NT2/D1 (cell line): ENCODE results near the gene HPRT1.
A peak's percentile ranks its signal among the peaks of the same experiment; 100 is the strongest.

Experiments used
- DNase-seq: peaks from one replicate; pipeline ENCODE4 v3.0.0-alpha.2; 2011; ENCODE audit warnings: low read depth, low spot score
- H3K27me3 ChIP-seq: 2 replicates; pipeline ENCODE4 v1.6.0; 2011; ENCODE audit warnings: mild to moderate bottlenecking; ENCODE audit not compliant: insufficient read length, insufficient read depth
- H3K36me3 ChIP-seq: 2 replicates; pipeline ENCODE4 v1.6.1; 2011; ENCODE audit warnings: mild to moderate bottlenecking, low read length, mixed read lengths; ENCODE audit not compliant: insufficient read depth, insufficient read length
- H3K4me1 ChIP-seq: 2 replicates; pipeline ENCODE4 v1.5.1; 2011; ENCODE audit not compliant: insufficient read depth, insufficient read length
- H3K4me3 ChIP-seq: 2 replicates; pipeline ENCODE4 v1.5.1; 2011; ENCODE audit warnings: low read depth; ENCODE audit not compliant: insufficient read length
- H3K9ac ChIP-seq: 2 replicates; pipeline ENCODE4 v1.6.0; 2011; ENCODE audit warnings: low read depth; ENCODE audit not compliant: insufficient read length
- H3K9me3 ChIP-seq: 2 replicates; pipeline ENCODE4 v1.5.1; 2011; ENCODE audit warnings: mild to moderate bottlenecking, low read length; ENCODE audit not compliant: insufficient read depth
- SUZ12 ChIP-seq: IDR thresholded peaks from 2 replicates; pipeline ENCODE4 v1.6.1; 2011; ENCODE audit not compliant: insufficient read length, insufficient read depth; ENCODE audit errors: extremely low read depth
- YY1 ChIP-seq: IDR thresholded peaks from 2 replicates; pipeline ENCODE4 v1.6.1; 2011; ENCODE audit not compliant: insufficient read length, insufficient read depth
- ZNF274 ChIP-seq: IDR thresholded peaks from 2 replicates; pipeline ENCODE4 v1.6.1; 2011; ENCODE audit warnings: mild to moderate bottlenecking, low read depth, low read length

Gene HPRT1

DNA sequence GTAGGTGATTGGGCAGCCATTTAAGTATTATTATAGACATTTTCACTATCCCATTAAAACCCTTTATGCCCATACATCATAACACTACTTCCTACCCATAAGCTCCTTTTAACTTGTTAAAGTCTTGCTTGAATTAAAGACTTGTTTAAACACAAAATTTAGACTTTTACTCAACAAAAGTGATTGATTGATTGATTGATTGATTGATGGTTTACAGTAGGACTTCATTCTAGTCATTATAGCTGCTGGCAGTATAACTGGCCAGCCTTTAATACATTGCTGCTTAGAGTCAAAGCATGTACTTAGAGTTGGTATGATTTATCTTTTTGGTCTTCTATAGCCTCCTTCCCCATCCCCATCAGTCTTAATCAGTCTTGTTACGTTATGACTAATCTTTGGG, 16.3 kb downstream of the HPRT1 start:
- TF ChIP-seq YY1 (no peak), SUZ12 (no peak), ZNF274 (no peak)
- H3K4me3 ChIP-seq = no peak overlapping the region
- H3K4me1 ChIP-seq = no peaks in the 10 kb centered on the region
- peaks cover 8% of the 10 kb centered on the region for H3K36me3 ChIP-seq
- H3K9ac ChIP-seq = no peak overlapping the region
- no peaks in the 10 kb centered on the region for H3K27me3 ChIP-seq
- H3K9me3 ChIP-seq = no peaks in the 10 kb centered on the region
- DNase-seq = no peak

DNA sequence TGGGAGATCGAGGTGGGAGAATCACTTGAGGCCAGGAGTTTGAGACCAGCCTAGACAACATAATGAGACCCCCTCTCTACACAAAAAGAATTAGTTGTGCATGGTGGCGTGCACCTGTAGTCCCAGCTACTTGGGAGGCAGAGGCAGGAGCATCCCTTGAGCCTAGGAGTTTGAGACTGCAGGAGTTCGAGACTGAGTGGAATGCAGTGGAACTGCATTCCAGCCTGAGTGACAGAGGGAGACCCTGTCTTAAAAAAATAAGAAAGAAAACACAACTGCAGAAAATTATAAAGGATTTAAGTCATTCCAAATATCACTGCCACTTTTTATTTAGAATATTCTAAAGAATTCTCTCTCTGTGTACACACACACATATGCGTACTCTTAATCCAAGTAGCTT, 18.4 kb downstream of the HPRT1 start:
- Histone ChIP-seq H3K36me3 (peaks cover 6% of the 10 kb centered on the region), H3K9ac (no peak overlapping the region), H3K4me3 (no peak overlapping the region)

DNA sequence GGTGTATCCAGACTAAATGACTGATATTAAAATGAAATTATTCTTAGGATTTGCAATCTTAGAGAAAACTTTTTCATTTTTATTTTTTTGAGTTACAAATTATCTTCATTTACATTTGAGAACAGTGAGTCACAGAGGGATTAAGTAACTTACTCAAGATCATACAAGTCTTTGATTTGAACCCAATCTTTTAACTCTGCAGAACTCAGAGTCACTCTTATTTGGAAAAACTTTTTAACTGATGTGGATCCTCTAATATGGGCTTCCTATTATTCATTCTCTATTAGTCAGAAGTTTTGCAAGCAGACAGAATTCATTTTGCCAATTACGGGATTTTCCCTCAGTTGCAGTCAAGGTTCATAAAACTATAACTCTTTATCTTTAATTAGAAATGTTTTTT, 20.1 kb downstream of the HPRT1 start:
- Histone ChIP-seq H3K9me3 (no peaks in the 10 kb centered on the region), H3K9ac (no peak overlapping the region), H3K27me3 (no peaks in the 10 kb centered on the region), H3K4me1 (no peaks in the 10 kb centered on the region), H3K4me3 (no peak overlapping the region), H3K36me3 (peaks cover 1% of the 10 kb centered on the region)
- no peak for TF ChIP-seq YY1
- TF ChIP-seq ZNF274 = no peak
- TF ChIP-seq SUZ12 = no peak
- DNase-seq = no peak

More for the DNA sequence above, 18.4 kb downstream of the HPRT1 start:
- Histone ChIP-seq H3K4me1 (no peaks in the 10 kb centered on the region), H3K9me3 (no peaks in the 10 kb centered on the region), H3K27me3 (no peaks in the 10 kb centered on the region)
- no peak for TF ChIP-seq ZNF274
- no peak for TF ChIP-seq SUZ12
- no peak for TF ChIP-seq YY1
- no peak for DNase-seq

DNA sequence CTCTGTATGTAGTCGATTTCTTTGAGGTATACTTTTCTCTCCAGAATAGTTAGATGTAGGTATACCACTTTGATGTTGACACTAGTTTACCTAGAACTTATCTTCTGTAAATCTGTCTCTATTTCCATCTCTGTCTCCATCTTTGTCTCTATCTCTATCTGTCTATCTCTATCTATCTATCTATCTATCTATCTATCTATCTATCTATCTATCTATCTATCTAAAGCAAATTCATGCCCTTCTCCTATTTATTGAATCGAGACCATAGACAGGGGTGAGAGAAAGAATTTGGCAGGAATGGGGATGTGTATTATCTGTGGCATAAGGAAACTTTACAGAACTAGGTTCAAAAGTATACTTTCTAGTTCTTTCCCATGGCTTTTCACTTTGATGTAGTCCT, 21.4 kb downstream of the HPRT1 start:
- TF ChIP-seq SUZ12 (no peak), YY1 (no peak), ZNF274 (no peak)
- Histone ChIP-seq H3K27me3 (no peaks in the 10 kb centered on the region), H3K9ac (no peak overlapping the region), H3K4me1 (no peaks in the 10 kb centered on the region), H3K4me3 (no peak overlapping the region), H3K9me3 (no peaks in the 10 kb centered on the region), H3K36me3 (peaks cover 5% of the 10 kb centered on the region)
- DNase-seq = no peak

DNA sequence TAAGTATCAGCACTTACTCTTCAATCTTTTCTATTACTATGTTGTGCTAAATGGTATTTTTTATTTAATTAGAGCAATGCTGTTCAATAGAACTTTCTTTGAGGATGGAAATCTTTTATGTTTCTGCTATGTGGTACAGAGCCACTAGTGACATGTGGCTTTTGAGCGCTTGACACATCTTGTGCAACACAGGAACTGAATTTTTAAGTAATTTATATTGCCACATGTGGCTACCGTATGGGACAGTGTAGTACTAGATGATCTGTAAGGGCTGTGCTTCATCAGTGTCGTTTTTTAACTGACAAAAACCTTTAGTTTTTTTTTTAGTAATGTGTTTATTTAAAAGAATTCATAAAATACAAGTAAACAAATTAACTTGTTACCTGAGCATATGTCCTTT, 22.4 kb downstream of the HPRT1 start:
- Histone ChIP-seq H3K4me3 (no peak overlapping the region), H3K9ac (no peak overlapping the region), H3K27me3 (no peaks in the 10 kb centered on the region), H3K4me1 (no peaks in the 10 kb centered on the region), H3K36me3 (peaks cover 8% of the 10 kb centered on the region), H3K9me3 (no peaks in the 10 kb centered on the region)
- no peak for TF ChIP-seq YY1
- no peak for TF ChIP-seq SUZ12
- TF ChIP-seq ZNF274 = no peak
- no peak for DNase-seq

DNA sequence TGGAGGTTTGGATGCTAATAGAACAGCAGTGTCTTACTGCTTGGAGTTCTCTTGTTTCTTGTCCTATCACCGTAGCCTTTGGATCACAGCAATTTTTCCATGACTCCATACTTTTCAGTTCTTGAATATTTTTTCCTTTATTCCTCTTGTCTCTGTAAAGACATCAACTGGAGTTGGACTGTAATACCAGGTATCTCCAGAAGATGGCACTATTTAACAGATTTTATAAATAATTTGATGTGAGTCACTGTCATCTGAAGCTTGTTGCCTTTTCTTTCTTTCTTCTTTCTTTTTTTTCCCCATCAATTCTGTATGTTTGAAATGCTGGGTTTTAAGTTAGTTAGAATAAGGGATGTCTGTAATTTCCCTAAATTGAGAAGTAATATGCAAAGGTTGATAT, 24.1 kb downstream of the HPRT1 start:
- Histone ChIP-seq H3K9me3 (no peaks in the 10 kb centered on the region), H3K4me3 (no peak overlapping the region), H3K36me3 (peaks cover 8% of the 10 kb centered on the region), H3K27me3 (no peaks in the 10 kb centered on the region), H3K4me1 (no peaks in the 10 kb centered on the region), H3K9ac (no peak overlapping the region)
- DNase-seq = peak; percentile 9
- TF ChIP-seq ZNF274 (no peak), SUZ12 (no peak), YY1 (no peak)

DNA sequence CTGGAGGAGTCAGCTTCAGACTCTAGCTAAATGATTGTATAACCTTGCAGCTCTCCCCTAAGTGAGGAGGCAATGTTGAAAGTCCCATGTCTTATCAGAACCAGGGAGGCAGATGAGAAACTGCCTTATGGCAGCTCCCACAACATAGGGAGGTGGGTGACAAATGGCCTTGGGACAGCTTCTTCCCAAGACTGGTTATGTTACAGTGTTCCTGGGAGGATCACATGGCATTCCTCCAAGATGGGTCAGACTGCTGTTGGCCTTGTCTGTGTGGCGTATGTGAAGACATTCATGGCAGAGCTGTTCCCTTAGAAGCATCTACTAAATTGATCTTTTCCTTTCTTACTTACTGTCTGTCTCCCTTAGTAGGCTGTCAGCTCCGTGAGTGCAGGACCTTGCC, 42.0 kb downstream of the HPRT1 start:
- H3K4me1 ChIP-seq = no peaks in the 10 kb centered on the region
- DNase-seq = no peak
- H3K27me3 ChIP-seq = no peaks in the 10 kb centered on the region
- no peaks in the 10 kb centered on the region for H3K9me3 ChIP-seq
- peaks cover 4% of the 10 kb centered on the region for H3K36me3 ChIP-seq
- TF ChIP-seq YY1 (no peak), SUZ12 (no peak), ZNF274 (no peak)
- no peak overlapping the region for H3K9ac ChIP-seq
- no peak overlapping the region for H3K4me3 ChIP-seq

DNA sequence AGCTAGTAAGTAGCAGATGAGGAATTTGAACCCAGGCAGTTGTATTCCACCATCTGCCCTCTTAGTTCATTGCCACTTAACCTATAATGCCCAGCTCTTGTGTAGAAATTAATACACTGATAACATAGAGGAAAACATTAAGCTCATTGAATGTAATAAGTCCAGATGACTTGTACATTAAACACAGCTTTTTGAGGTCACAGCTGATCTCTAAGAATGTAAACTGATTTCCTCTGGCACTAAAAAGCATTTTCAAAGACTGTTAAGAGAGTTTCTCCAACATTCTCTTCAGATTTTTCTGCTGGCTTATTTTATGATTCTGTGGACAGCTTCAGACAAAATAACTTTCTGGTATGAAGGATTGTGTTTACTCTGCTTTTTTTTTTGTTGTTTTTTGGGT, 42.7 kb downstream of the HPRT1 start:
- H3K9ac ChIP-seq = no peak overlapping the region
- TF ChIP-seq SUZ12 (no peak), YY1 (no peak), ZNF274 (no peak)
- H3K9me3 ChIP-seq = no peaks in the 10 kb centered on the region
- H3K27me3 ChIP-seq = no peaks in the 10 kb centered on the region
- DNase-seq = no peak
- H3K4me1 ChIP-seq = no peaks in the 10 kb centered on the region
- peaks cover 4% of the 10 kb centered on the region for H3K36me3 ChIP-seq
- no peak overlapping the region for H3K4me3 ChIP-seq
